PC-3 (cell line): ENCODE results near the gene CCNQ. TPM values are rescaled to one million over a fixed set of nuclear protein-coding genes. Genes with fewer than 3 reads are reported as not detected.

ENCODE experiments used
- ATAC-seq: fragments of 200-7000 bp; cut with Tn5 transposase; 2 replicates; pipeline ENCODE4 v1.9.1; 2020; ENCODE audit warnings: mild to moderate bottlenecking, moderate library complexity
- BruUV-seq: library from RNA; stranded (reverse); fragments of 400-500 nt; replicated peaks from 2 replicates; lab custom pipeline; 2021; lab: Mats Ljungman, UMichigan
- CTCF ChIA-PET: fragments of 300-600 bp; sonication (Branson Sonifier 250); formaldehyde crosslinking; loops from one replicate; lab custom pipeline; 2022; ENCODE audit warnings: antibody characterized with exemption; lab: Charles Lee
- POLR2A ChIA-PET: fragments of 300-600 bp; sonication (Branson Sonifier 250); formaldehyde crosslinking; loops from one replicate; lab custom pipeline; 2022; ENCODE audit warnings: antibody characterized with exemption; ENCODE audit not compliant: unreplicated experiment; lab: Charles Lee
- DNase-seq: peaks from one replicate; pipeline ENCODE4 v3.0.0-alpha.2; 2015
- H2AFZ ChIP-seq: fragments of 300-600 bp; sonication (generic); 2 replicates; pipeline ENCODE4 v1.6.0; 2016; ENCODE audit warnings: antibody characterized with exemption, low read length
- H3F3A ChIP-seq: fragments of 300-600 bp; sonication (generic); one replicate; pipeline ENCODE4 v1.6.0; 2017; ENCODE audit warnings: antibody characterized with exemption, low read length, control low read depth, mild to moderate bottlenecking; ENCODE audit not compliant: unreplicated experiment
- H3K27ac ChIP-seq: fragments of 300-600 bp; sonication (generic); 2 replicates; pipeline ENCODE4 v1.5.1; 2016; ENCODE audit warnings: mild to moderate bottlenecking, low read length
- H3K27me3 ChIP-seq: fragments of 300-600 bp; sonication (generic); 2 replicates; pipeline ENCODE4 v1.6.1; 2016; ENCODE audit warnings: low read length, mixed read lengths
- H3K36me3 ChIP-seq: fragments of 300-600 bp; sonication (generic); 2 replicates; pipeline ENCODE4 v1.6.1; 2016; ENCODE audit warnings: low read depth, mixed run types, low read length, mixed read lengths
- H3K4me1 ChIP-seq: fragments of 300-600 bp; sonication (generic); 2 replicates; pipeline ENCODE4 v1.5.1; 2016; ENCODE audit warnings: low read length; ENCODE audit not compliant: insufficient read depth
- H3K4me2 ChIP-seq: fragments of 300-600 bp; sonication (generic); 2 replicates; pipeline ENCODE4 v1.6.0; 2016; ENCODE audit warnings: low read length
- H3K4me3 ChIP-seq: fragments of 300-600 bp; sonication (generic); 2 replicates; pipeline ENCODE4 v1.5.1; 2016; ENCODE audit warnings: mild to moderate bottlenecking, low read length, mixed read lengths
- H3K79me2 ChIP-seq: fragments of 300-600 bp; sonication (generic); 2 replicates; pipeline ENCODE4 v1.6.1; 2017; ENCODE audit warnings: low read length, mixed read lengths
- H3K9ac ChIP-seq: fragments of 300-600 bp; sonication (generic); 2 replicates; pipeline ENCODE4 v1.6.0; 2016; ENCODE audit warnings: mild to moderate bottlenecking, low read length
- H3K9me2 ChIP-seq: fragments of 300-600 bp; sonication (generic); replicated peaks from 2 replicates; pipeline ENCODE4 v1.6.1; 2016; ENCODE audit warnings: mixed run types, low read length, mixed read lengths
- H3K9me3 ChIP-seq: fragments of 300-600 bp; sonication (generic); 2 replicates; pipeline ENCODE4 v1.6.1; 2016; ENCODE audit warnings: low read length, mixed read lengths
- H4K20me1 ChIP-seq: fragments of 300-600 bp; sonication (generic); 2 replicates; pipeline ENCODE4 v1.6.1; 2016; ENCODE audit warnings: low read length, mixed read lengths
- EZH2 ChIP-seq: fragments of 300-600 bp; sonication (generic); IDR thresholded peaks from one replicate; pipeline ENCODE4 v1.6.1; 2017; ENCODE audit warnings: antibody characterized with exemption, mild to moderate bottlenecking, low read length; ENCODE audit not compliant: unreplicated experiment
- EZH2phosphoT487 ChIP-seq: fragments of 300-600 bp; sonication (generic); IDR thresholded peaks from 2 replicates; pipeline ENCODE4 v1.6.1; 2018; ENCODE audit warnings: mild to moderate bottlenecking, antibody characterized with exemption, low read length, borderline replicate concordance
- intact Hi-C: fragments of 100-400 bp; cut with micrococcal nuclease; formaldehyde crosslinking; loops from 2 replicates; pipeline ENCODE4 v1.9.0; 2023
- total RNA-seq: library from RNA; depleted of rRNA; stranded (reverse); fragments of >200 nt; gene quantifications from 2 replicates; pipeline ENCODE4 v1.2.3, GENCODE V29; 2014
- TF ChIP-seq, protein P1 (sequence below): fragments of 300-600 bp; sonication (generic); conservative IDR thresholded peaks from 2 replicates; pipeline ENCODE4 v1.5.1; 2017; ENCODE audit warnings: antibody characterized with exemption, low read depth, mild to moderate bottlenecking, low read length

CCNQ gene
- total RNA-seq, 1 experiment from 2014 or later = 110 TPM

DNA sequence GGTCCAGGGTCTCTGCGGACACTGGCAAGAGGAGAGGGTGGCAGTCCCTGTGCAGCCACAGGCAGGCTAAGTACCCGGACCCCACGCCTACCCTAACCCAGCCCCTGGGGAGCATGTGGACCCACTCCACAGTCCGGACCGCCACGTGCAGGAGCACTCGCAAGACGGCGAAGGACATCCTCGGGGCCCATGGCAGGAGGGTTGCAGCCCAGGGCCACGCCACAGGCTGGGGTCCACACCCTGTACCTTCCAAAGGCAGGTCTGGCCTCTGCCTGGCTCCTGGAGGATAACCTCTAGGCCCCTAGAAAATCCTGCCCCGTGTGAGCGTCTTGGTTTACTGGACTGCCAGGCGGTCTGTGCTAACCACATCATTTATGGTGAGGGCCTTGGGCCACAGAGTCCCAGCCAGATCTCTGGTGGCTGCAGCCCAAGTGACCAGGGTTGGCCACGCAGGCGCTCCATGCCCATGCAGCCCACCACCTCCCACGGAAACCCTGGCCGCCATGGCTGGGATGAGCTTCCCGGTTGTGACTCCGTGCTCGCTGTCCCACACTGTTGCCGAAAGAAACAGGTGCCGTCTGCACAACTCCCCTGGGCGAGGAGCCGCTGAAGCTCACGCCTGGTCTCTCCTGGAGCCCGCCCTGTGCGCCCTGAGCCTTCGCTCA, 10.0 kb downstream of the CCNQ start:
- Histone ChIP-seq H3K79me2 (no peaks in the 10 kb centered on the region), H3K4me3 (no peak overlapping the region), H3K4me1 (no peaks in the 10 kb centered on the region), H4K20me1 (no peaks in the 10 kb centered on the region), H3K9me2 (no peaks in the 10 kb centered on the region), H3K4me2 (no peak overlapping the region), H3F3A (no peaks in the 10 kb centered on the region), H3K36me3 (peaks cover 3% of the 10 kb centered on the region; the same call in 1 of the 2 replicates), H3K9ac (no peak overlapping the region), H3K27ac (no peak overlapping the region), H3K27me3 (no peaks in the 10 kb centered on the region), H3K9me3 (no peaks in the 10 kb centered on the region), H2AFZ (no peak overlapping the region)
- intact Hi-C loops = no loop called here
- TF ChIP-seq, protein P1, sequence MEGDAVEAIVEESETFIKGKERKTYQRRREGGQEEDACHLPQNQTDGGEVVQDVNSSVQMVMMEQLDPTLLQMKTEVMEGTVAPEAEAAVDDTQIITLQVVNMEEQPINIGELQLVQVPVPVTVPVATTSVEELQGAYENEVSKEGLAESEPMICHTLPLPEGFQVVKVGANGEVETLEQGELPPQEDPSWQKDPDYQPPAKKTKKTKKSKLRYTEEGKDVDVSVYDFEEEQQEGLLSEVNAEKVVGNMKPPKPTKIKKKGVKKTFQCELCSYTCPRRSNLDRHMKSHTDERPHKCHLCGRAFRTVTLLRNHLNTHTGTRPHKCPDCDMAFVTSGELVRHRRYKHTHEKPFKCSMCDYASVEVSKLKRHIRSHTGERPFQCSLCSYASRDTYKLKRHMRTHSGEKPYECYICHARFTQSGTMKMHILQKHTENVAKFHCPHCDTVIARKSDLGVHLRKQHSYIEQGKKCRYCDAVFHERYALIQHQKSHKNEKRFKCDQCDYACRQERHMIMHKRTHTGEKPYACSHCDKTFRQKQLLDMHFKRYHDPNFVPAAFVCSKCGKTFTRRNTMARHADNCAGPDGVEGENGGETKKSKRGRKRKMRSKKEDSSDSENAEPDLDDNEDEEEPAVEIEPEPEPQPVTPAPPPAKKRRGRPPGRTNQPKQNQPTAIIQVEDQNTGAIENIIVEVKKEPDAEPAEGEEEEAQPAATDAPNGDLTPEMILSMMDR = no peak
- no peak for TF ChIP-seq EZH2
- no peak for TF ChIP-seq EZH2phosphoT487
- CTCF ChIA-PET = no interaction called here
- BruUV-seq = no TSS peak
- DNase-seq (no peak), ATAC-seq (no peak)
- POLR2A ChIA-PET = no interaction called here

DNA sequence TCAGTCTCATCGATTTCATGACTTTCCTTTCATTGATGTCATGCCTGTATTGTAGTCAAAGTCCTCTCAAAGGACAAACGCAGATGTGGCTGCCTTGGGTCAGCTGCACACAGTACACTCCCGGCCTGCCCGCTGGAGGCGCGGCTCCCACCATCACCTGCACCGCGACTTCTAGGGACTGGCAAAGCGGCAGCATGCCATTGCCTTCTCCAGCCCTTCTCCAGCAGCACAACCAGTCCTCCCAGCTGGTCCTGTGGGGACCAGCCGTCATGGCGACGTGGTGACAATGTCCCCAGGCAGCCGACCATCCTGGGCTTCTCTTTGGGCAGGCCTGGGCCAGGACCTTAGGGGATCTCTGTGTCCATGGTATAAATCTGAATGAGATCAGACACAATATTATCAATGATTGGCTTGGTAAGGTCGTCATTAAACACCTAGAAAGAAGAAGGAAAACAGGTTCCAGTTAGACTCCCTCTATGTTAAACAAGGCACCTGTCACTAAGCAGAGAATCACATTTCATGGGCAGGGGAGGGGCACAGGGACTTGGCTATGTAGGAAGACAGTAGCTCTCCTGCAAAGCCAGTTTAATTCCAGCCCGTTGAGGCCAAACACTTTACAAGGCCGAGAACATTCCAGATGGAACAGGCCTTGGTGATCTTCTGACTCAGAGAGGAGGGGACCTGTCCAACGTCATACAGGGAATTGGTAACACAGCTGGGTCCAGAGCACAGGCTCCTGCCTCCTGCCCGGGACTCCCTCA, 10.7 kb downstream of the CCNQ start:
- POLR2A ChIA-PET = no interaction called here
- H2AFZ ChIP-seq = no peak overlapping the region
- H3K27ac ChIP-seq = no peak overlapping the region
- no peaks in the 10 kb centered on the region for H3K9me3 ChIP-seq
- CTCF ChIA-PET = no interaction called here
- no TSS peak for BruUV-seq
- no peaks in the 10 kb centered on the region for H3K4me1 ChIP-seq
- DNase-seq (no peak), ATAC-seq (no peak)
- no peak for TF ChIP-seq EZH2
- no peak for TF ChIP-seq EZH2phosphoT487
- H4K20me1 ChIP-seq = no peaks in the 10 kb centered on the region
- no peaks in the 10 kb centered on the region for H3K9me2 ChIP-seq
- no peaks in the 10 kb centered on the region for H3K27me3 ChIP-seq
- H3K9ac ChIP-seq = no peak overlapping the region
- H3K79me2 ChIP-seq = no peaks in the 10 kb centered on the region
- H3K4me2 ChIP-seq = no peak overlapping the region
- peaks cover 3% of the 10 kb centered on the region; the same call in 1 of the 2 replicates for H3K36me3 ChIP-seq
- no peaks in the 10 kb centered on the region for H3F3A ChIP-seq
- intact Hi-C loops = no loop called here
- H3K4me3 ChIP-seq = no peak overlapping the region

DNA sequence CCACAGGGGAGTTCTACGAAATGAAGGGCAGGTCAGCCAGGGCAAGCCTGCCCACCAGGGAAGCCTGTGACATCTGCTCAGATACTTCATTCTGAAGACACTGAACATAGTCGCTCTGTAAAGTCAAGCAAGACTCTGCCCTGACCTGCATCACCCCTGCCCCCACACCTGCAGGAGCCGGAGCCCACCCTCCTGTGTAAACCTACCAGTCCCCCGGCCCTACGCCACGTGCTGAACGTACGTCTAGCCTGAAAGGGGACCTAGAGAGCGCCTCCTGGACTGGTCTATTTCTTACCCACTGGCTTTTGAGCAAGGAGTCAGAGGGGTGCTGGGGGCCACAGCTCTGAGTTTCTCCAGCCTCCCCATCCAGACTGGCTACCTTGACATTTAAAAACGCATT, 11.6 kb downstream of the CCNQ start:
- intact Hi-C loops = no loop called here
- POLR2A ChIA-PET = no interaction called here
- no peak for ATAC-seq
- Histone ChIP-seq H3K4me1 (no peaks in the 10 kb centered on the region), H4K20me1 (no peaks in the 10 kb centered on the region), H3F3A (no peaks in the 10 kb centered on the region), H3K4me2 (no peak overlapping the region), H3K9me3 (no peaks in the 10 kb centered on the region), H3K36me3 (peaks cover 3% of the 10 kb centered on the region; the same call in 1 of the 2 replicates), H3K27ac (no peak overlapping the region), H3K4me3 (no peak overlapping the region), H2AFZ (no peak overlapping the region), H3K9ac (no peak overlapping the region), H3K9me2 (no peaks in the 10 kb centered on the region), H3K79me2 (no peaks in the 10 kb centered on the region), H3K27me3 (no peaks in the 10 kb centered on the region)
- BruUV-seq = no TSS peak
- DNase-seq = no peak
- TF ChIP-seq, protein P1 = no peak
- TF ChIP-seq EZH2phosphoT487 (no peak), EZH2 (no peak)
- CTCF ChIA-PET = no interaction called here
